GM12878 (cell line): Measurements from ENCODE around the gene NCKIPSD. TPM values are rescaled to one million over a fixed set of nuclear protein-coding genes. Genes with fewer than 3 reads are reported as not detected.

ENCODE experiments used
- ATAC-seq: fragments of 200-7000 bp; cut with Tn5 transposase; 3 replicates; pipeline ENCODE4 v1.9.1; 2020; ENCODE audit warnings: mild to moderate bottlenecking, moderate library complexity
- BruUV-seq: library from RNA; stranded (reverse); fragments of 400-500 nt; replicated peaks from 2 replicates; lab custom pipeline; 2021; lab: Mats Ljungman, UMichigan
- CTCF ChIA-PET: fragments of 300-600 bp; sonication (Branson Sonifier 250); formaldehyde crosslinking; extraction: SDS; loops from one replicate; lab custom pipeline; 2021; ENCODE audit warnings: inconsistent platforms; lab: Yijun Ruan, JAX
- POLR2A ChIA-PET: fragments of 350-600 bp; formaldehyde crosslinking; extraction: SDS; loops from one replicate; lab custom pipeline; 2021; ENCODE audit warnings: inconsistent platforms; lab: Charles Lee
- RAD21 ChIA-PET: fragments of 300-600 bp; sonication (Branson Sonifier 250); formaldehyde crosslinking; loops from one replicate; lab custom pipeline; 2023; ENCODE audit warnings: antibody characterized with exemption; ENCODE audit not compliant: unreplicated experiment; lab: Charles Lee
- SMC1A ChIA-PET: fragments of 300-600 bp; sonication (Branson Sonifier 250); formaldehyde crosslinking; loops from one replicate; lab custom pipeline; 2023; ENCODE audit not compliant: unreplicated experiment, uncharacterized antibody; lab: Charles Lee
- DNase-seq: peaks from one replicate; pipeline ENCODE4 v3.0.0-alpha.2; 2011; ENCODE audit warnings: low read depth, low spot score
- FAIRE-seq: peaks from 3 replicates; lab custom pipeline; 2011; peaks lifted over from hg19 to GRCh38; lab: Jason Lieb, UNC
- H2AFZ ChIP-seq: 2 replicates; pipeline ENCODE4 v1.6.0; 2011; ENCODE audit warnings: low read depth, low read length, control low read depth; ENCODE audit not compliant: control insufficient read depth
- H3K27ac ChIP-seq: 2 replicates; pipeline ENCODE4 v1.5.1; 2011; ENCODE audit warnings: control low read depth; ENCODE audit not compliant: control insufficient read depth, insufficient read depth
- H3K27me3 ChIP-seq, 2 experiments: replicated peaks in 1 of 2; 2 replicates each; pipeline versions ENCODE4 v1.6.0 to v1.6.1; 2011; ENCODE audit warnings: low read length in 1 of 2; ENCODE audit not compliant: control insufficient read depth in 2 of 2, insufficient read depth in 2 of 2
- H3K36me3 ChIP-seq, 2 experiments: 2 replicates each; pipeline ENCODE4 v1.5.1; 2011; ENCODE audit warnings: low read length in 1 of 2; ENCODE audit not compliant: control insufficient read depth in 2 of 2, insufficient read depth in 2 of 2
- H3K4me1 ChIP-seq: 2 replicates; pipeline ENCODE4 v1.6.1; 2011; ENCODE audit warnings: mild to moderate bottlenecking, low read length, moderate library complexity, mixed read lengths; ENCODE audit not compliant: control insufficient read depth, insufficient read depth
- H3K4me2 ChIP-seq: 2 replicates; pipeline ENCODE4 v1.6.0; 2011; ENCODE audit warnings: control low read depth; ENCODE audit not compliant: control insufficient read depth, insufficient read depth
- H3K4me3 ChIP-seq: fragments of 200-600 bp; sonication (generic); 2 replicates; pipeline ENCODE4 v1.5.1; 2016
- H3K79me2 ChIP-seq: 2 replicates; pipeline ENCODE4 v1.6.0; 2011; ENCODE audit warnings: low read length; ENCODE audit not compliant: control insufficient read depth, insufficient read depth
- H3K9ac ChIP-seq: 2 replicates; pipeline ENCODE4 v1.8.0; 2011; ENCODE audit warnings: low read length, control low read depth, mixed read lengths; ENCODE audit not compliant: control insufficient read depth, insufficient read depth
- H3K9me3 ChIP-seq: replicated peaks from 3 replicates; pipeline ENCODE4 v1.5.1; 2011; ENCODE audit warnings: mild to moderate bottlenecking, low read length; ENCODE audit not compliant: control insufficient read depth, insufficient read depth
- H4K20me1 ChIP-seq: 2 replicates; pipeline ENCODE4 v1.6.0; 2011; ENCODE audit not compliant: control insufficient read depth, insufficient read depth
- FOXM1 ChIP-seq: IDR thresholded peaks from 2 replicates; pipeline ENCODE4 v1.6.1; 2012; ENCODE audit warnings: low read depth, mild to moderate bottlenecking, inconsistent platforms, low read length, moderate library complexity
- JUNB ChIP-seq: IDR thresholded peaks from 2 replicates; pipeline ENCODE4 v1.6.1; 2016; ENCODE audit warnings: antibody characterized with exemption, mild to moderate bottlenecking
- MEF2B ChIP-seq: fragments of 450-650 bp; IDR thresholded peaks from 2 replicates; pipeline ENCODE4 v1.6.1; 2018; ENCODE audit warnings: mild to moderate bottlenecking, moderate library complexity; ENCODE audit not compliant: partially characterized antibody, poor library complexity, severe bottlenecking
- STAT3 ChIP-seq: IDR thresholded peaks from 2 replicates; pipeline ENCODE4 v1.6.1; 2011; ENCODE audit warnings: low read depth, low read length, improper control_type of control experiment
- ZBTB4 ChIP-seq: fragments of 450-650 bp; formaldehyde crosslinking; IDR thresholded peaks from 2 replicates; pipeline ENCODE4 v1.4.0; 2022; ENCODE audit warnings: mild to moderate bottlenecking, moderate library complexity
- WGBS: methylation state at CpG from one replicate; pipeline ENCODE4 v1.1.6; 2016; ENCODE audit warnings: low lambda C conversion rate; ENCODE audit not compliant: insufficient replicate concordance, insufficient coverage; ENCODE audit errors: missing lambda C conversion rate; 5-methylcytosine and 5-hydroxymethylcytosine counted together
- in situ Hi-C: fragments of 300-500 bp; cut with MboI; formaldehyde crosslinking; loops from 9 replicates; pipeline ENCODE4 v1.14.3; 2018; ENCODE audit warnings: mixed read lengths
- intact Hi-C: fragments of 100-400 bp; cut with micrococcal nuclease; formaldehyde crosslinking; loops from one replicate; pipeline ENCODE4 v1.14.2; 2022; ENCODE audit not compliant: unreplicated experiment
- polyA plus RNA-seq, 11 experiments: library from polyadenylated mRNA; depleted of rRNA in 4 of 11; unstranded in 6 of 11; stranded (reverse) in 5 of 11; fragments of >200 nt; fragmentation: Nextera tagmentation in 4 of 11; fragmentation: Illumina TruSeq in 1 of 11; extraction: Ambion mirVana in 4 of 11; extraction: Trizol in 1 of 11; gene quantifications; 1 replicate in 1 of 11; 2 replicates in 10 of 11; pipeline versions ENCODE4 v1.2.1 to v1.2.3, GENCODE V29; 2011 to 2016; ENCODE audit warnings: inconsistent platforms in 2 of 11, missing spikeins in 2 of 11, low read depth in 1 of 11
- total RNA-seq, 4 experiments: library from RNA; depleted of rRNA in 3 of 4; stranded (reverse); fragments of >200 nt in 3 of 4; fragmentation: Illumina TruSeq in 1 of 4; extraction: Trizol in 1 of 4; gene quantifications; 2 replicates each; pipeline versions ENCODE4 v1.2.1 to v1.2.3, GENCODE V29; 2013 to 2021
- TF ChIP-seq, protein P1 (sequence below): IDR thresholded peaks from 2 replicates; pipeline ENCODE4 v1.6.1; 2011; ENCODE audit warnings: low read depth, mild to moderate bottlenecking, low read length, moderate library complexity, borderline replicate concordance; ENCODE audit errors: extremely low read depth

NCKIPSD gene
- total and polyA plus RNA-seq, 10 of the 15 experiments (the other 5 are each of a cell fraction or from before 2014, with no cell fraction given): 0.93 to 31.6 (median 15.2) TPM

- Histone ChIP-seq H3K27ac (no peak overlapping the region), H3K9me3 (no peaks in the 10 kb centered on the region; the same call in 1 of the 3 replicates), H4K20me1 (no peaks in the 10 kb centered on the region), H3K4me3 (no peak overlapping the region), H3K4me2 (no peak overlapping the region), H3K27me3 (peaks cover 0 to 3% of the 10 kb centered on the region in 2 experiments; a peak in 1 of 4 replicates), H3K79me2 (no peaks in the 10 kb centered on the region), H3K36me3 (no peaks in the 10 kb centered on the region), H2AFZ (no peak overlapping the region), H3K4me1 (peaks cover 9% of the 10 kb centered on the region), H3K9ac (no peak overlapping the region)
- BruUV-seq: no TSS peak
- FAIRE-seq (no peak), ATAC-seq (no peak), DNase-seq (no peak)
- 27% methylated on average over 11 of the region's 11 CpGs for WGBS
- intact Hi-C loops: no loop called here
- in situ Hi-C loops: no loop called here
- ChIA-PET POLR2A (interaction anchor here (1.3 kb wide), 1 partner anchor 108 kb away, joined by 3 read pairs; the partner anchor contains the start of gene PFKFB4), SMC1A (interaction anchor here (0.5 kb wide), 1 partner anchor 10 kb away, joined by 3 read pairs; no protein-coding TSS in a partner anchor), RAD21 (no interaction called here), CTCF (interaction anchor here (0.5 to 2.2 kb wide), 5 partner anchors 13 to 137 kb away, joined by 3 to 6 read pairs (median 3); no protein-coding TSS in a partner anchor)
- TF ChIP-seq JUNB (0 out of 2 replicates have a peak, but pooled peaks have one; percentile 5), MEF2B (no peak)
Observed at GRCh38 chr3:48664313-48664644, 21.4 kb downstream of the NCKIPSD start.

DNA sequence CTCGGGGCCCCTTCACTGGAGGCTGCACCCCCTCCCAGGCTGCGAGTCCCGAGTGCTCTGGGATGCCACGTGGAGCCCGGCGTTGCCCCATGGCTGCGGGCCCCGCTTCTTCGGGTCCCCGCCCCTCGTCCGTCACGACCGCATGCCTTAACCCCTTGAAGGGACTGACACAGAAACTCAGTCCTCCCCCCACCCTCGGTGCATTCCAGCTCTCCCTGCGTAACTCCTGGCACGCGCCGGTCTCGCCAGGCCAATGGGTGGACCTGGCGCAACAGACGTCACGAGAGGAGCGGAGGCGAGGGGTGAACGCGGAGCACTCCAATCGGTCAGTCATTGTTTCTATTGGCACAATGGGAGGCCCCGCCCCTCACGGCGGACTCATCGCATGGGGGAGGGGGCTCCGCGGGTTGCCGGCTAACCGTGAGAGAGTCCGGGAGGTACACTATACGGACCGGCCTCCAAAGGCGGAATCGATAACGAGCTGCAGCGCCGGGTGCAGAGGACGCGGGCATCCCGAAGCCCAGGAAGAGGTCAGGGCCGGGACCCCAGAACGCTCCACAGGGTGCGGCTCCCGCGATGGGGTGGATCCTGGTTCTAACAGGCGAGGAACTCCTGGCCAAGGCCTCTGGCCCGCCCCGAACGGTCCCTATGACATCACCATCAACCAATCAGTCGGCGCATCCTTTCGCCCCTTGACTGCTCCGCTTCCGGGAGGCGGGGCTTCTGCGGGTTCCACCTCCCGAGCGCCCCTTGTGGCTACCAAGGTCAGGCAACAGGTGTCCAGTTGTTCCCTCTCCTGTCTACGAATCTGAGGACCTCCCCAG is 22.0 kb downstream of the NCKIPSD start:
- ChIA-PET SMC1A (interaction anchor here (0.5 to 1.4 kb wide), 3 partner anchors 9 to 106 kb away, joined by 3 to 4 read pairs (median 4); no protein-coding TSS in a partner anchor), CTCF (interaction anchor here (0.5 to 2.2 kb wide), 10 partner anchors 14 to 160 kb away, joined by 3 to 10 read pairs (median 3); partner anchors contain the start of genes SHISA5 and SLC26A6), POLR2A (interaction anchor here (0.6 to 1.3 kb wide), 3 partner anchors 107 to 430 kb away, joined by 3 read pairs; partner anchors contain the start of genes PFKFB4 and QRICH1), RAD21 (interaction anchor here (0.6 to 1.1 kb wide), 2 partner anchors 28 to 223 kb away, joined by 3 read pairs; partner anchors contain the start of genes CCDC51, SLC26A6 and TMA7)
- peak overlapping the region; percentile 74 for H3K4me3 ChIP-seq
- TSS peak; percentile 74 for BruUV-seq
- no peaks in the 10 kb centered on the region for H3K36me3 ChIP-seq
- peak; percentile 94 for ATAC-seq
- no peaks in the 10 kb centered on the region for H3K79me2 ChIP-seq
- H4K20me1 ChIP-seq: no peaks in the 10 kb centered on the region
- no peaks in the 10 kb centered on the region; the same call in 1 of the 3 replicates for H3K9me3 ChIP-seq
- peak overlapping the region; percentile 88 for H2AFZ ChIP-seq
- intact Hi-C loops: loop anchor here (2.0 kb wide), 1 partner anchor 29 kb away; the partner anchor contains the start of gene SLC26A6
- H3K27ac ChIP-seq: peak overlapping the region; percentile 46; the same call in 1 of the 2 replicates
- 1% methylated on average over 55 of the region's 66 CpGs for WGBS
- H3K4me2 ChIP-seq: peak overlapping the region; percentile 99
- DNase-seq: peak; percentile 89
- in situ Hi-C loops: no loop called here
- peaks cover 0 to 3% of the 10 kb centered on the region in 2 experiments; a peak in 1 of 4 replicates for H3K27me3 ChIP-seq
- FAIRE-seq: peak; percentile 97
- H3K9ac ChIP-seq: peak overlapping the region; percentile 56
- H3K4me1 ChIP-seq: peaks cover 9% of the 10 kb centered on the region
- no peak for TF ChIP-seq ZBTB4 (CRISPR knock-in tag)
- TF ChIP-seq STAT3: no peak
- TF ChIP-seq, protein P1, sequence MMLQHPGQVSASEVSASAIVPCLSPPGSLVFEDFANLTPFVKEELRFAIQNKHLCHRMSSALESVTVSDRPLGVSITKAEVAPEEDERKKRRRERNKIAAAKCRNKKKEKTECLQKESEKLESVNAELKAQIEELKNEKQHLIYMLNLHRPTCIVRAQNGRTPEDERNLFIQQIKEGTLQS: no peak
- TF ChIP-seq FOXM1: no peak
